HG02642 (cell line): Measurements from ENCODE around the gene VAMP3.

Experiments used
- ATAC-seq: cut with Tn5 transposase; IDR thresholded peaks from one replicate; pipeline ENCODE4 v1.9.1; 2021; ENCODE audit warnings: mild to moderate bottlenecking; ENCODE audit not compliant: unreplicated experiment, poor library complexity

VAMP3 gene, protein sequence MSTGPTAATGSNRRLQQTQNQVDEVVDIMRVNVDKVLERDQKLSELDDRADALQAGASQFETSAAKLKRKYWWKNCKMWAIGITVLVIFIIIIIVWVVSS

DNA sequence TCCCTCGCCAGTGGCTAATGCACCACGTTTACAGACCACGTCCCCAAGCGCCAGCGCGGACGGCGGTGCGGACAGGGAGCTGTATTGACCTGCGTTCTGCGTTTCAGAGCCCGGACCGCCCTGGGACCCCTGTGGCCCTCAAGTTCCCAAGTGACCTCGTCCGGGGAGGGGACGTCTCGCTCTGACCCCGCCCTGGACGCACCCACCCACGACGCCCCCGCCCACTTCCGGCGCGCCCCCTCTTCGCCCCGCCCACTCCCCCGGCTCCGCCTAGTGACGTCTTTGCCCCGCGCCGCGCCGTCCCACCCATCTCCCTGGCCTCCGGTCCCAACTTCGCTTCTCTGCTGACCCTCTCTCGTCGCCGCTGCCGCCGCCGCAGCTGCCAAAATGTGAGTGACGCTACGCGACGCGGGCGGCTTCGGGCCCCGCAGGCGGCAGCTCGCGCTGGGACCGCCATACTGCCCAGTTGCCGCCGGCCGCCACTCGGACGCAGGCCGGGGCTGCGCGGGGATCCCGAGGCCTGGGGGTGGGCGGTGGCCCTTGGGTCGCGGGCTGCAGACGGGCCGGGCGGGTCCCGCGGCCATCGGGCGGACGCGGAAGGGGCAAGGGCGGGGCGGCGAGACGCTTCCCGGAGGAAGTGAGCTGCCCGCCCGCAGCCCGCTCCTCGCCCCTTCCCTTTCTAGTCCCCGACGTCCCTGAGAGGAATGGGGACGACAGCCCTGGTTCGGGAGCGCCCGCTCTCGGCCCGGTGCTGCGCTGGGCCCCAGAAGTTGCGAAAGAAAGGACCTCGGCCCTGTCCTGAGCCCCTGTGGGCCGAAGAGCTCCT is at the start of gene VAMP3:
Gene VAMP3 (plus strand): TSS at position 300 of the 826 bp plus-strand sequence. CDS start 88 bp downstream, at position 388.
- peak; percentile 79 for ATAC-seq

DNA sequence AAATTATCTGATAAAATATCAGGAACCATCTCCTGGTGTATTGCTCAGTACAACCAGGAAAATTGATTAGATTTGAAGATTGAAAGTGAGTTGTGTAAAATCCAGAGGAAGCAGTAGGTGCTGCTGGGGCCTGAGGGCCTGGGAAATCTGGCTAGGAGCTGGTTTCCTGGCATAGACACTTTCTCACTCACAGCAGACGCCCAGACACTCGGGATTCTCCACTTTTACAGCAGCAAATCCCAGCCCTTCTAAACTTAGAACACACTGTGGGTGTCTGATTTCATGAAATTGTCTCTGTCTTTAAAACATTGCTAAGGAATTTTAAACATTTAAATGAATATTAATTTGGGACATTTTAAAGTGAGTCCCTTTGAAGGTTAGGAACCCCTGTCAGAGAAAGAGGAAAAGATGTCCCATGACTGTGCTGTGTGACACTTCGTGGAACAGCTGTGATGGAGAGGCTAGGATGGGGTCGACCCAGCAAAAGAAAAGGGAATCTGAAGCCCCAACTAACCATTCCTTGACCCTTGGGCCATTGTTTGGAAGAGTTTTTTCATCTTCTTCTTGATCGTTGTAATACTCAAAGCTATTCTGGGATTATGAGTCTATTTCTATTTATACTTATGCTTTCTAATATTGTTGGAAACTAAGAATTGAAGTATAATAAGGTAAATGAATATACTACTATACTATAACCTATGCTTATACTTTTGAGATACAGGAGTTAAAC is 49.0 kb upstream of the VAMP3 start:
- ATAC-seq: no peak

DNA sequence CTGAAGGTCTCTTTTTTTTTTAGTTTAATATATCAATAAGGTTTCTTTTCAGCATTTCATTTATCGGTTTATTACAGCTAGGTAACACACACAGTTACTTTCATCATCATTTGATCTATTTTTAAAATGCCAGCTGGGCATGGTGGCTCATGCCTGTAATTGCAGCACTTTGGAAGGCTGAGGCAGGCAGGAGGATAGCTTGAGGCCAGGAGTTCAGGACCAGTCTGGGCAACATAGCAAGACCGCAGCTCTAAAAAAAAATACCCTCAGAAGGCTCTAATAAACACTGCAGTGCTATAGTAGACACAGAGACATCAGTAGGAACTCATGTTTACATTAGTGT is 48.5 kb upstream of the VAMP3 start:
- no peak for ATAC-seq

DNA sequence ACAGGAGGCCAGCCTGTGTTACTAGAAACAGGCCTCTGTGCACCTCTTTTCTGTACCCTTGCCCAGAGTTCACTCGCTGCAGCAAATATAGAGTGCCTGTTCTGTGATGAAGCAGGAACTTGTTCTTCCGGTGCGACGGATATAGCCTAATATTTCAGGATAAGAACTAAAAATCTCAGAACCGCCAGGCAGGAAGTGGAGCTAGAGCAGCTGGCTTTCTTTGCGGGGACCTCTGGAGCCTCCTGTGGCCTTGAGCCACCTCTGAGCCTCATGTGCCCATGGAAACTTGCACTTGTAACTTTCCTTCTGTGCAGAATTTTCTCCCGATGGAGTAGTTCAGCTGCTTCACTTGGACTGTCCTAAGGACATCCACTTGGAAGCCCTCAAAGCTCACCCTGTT is 44.5 kb upstream of the VAMP3 start:
- ATAC-seq: no peak

DNA sequence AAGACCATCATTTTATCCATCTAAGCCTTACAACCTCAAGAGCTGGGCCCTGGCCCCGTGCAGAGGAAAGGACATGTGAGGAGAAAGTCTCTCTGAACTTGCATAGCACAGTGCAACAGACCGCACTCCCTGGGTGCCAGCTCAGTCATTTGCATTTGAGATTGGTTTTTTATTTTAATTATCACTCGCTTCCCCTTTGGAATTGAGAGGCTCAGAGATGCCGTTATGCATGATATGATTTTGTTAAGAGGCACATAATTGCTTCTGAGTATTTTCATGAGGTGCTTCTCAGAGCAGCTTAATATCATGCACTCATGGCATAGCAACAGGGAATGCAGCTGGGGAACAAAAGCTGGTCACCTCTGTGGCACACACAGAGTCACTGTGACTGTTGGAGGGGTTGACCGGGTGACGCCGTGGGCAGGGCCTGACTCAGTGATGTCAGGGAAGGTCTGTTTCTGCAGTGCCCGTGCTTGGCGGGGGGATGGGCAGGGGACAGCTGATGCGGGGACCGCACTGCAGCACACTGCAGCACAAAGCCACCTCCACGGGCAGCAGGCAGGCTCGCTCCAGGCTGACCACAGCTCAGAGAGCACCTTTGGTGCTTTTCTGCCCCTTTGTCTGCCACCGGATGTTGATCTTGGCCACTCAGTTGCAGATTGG is 43.2 kb upstream of the VAMP3 start:
- no peak for ATAC-seq

DNA sequence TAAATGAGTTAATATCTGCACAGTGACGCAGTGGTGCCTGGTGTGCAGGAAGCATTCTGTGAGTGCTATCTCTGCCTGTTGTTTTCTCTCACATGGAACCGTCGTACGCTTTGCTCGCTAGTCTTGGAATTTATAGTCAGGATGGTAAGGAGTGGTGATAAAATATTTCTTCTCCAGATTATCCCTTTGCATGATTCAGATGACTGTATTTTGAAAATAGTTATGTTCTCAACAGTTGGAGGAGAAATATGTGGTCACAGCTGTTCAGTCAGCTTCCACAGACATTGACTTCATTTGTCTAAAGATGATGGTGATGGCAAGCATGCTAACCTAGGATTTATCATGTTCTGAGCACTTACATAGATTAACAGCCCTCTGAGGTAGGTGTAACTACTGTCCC is 41.3 kb upstream of the VAMP3 start:
- no peak for ATAC-seq

DNA sequence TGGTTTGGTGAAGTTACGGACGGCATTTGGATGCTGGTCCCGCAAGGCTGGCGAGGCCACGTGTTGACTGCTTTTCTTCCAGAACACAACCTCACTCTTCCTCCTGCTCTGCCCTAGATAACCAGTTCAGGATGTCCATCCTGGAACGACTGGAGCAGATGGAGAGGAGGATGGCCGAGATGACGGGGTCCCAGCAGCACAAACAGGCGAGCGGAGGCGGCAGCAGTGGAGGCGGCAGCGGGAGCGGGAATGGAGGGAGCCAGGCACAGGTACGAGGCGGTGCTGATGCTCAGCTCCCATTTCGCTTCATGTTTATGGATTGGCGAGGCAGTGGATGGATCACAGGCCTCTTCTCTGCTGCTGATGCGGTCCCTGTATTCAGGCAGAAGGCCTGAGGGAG is 38.8 kb upstream of the VAMP3 start:
- ATAC-seq: no peak

DNA sequence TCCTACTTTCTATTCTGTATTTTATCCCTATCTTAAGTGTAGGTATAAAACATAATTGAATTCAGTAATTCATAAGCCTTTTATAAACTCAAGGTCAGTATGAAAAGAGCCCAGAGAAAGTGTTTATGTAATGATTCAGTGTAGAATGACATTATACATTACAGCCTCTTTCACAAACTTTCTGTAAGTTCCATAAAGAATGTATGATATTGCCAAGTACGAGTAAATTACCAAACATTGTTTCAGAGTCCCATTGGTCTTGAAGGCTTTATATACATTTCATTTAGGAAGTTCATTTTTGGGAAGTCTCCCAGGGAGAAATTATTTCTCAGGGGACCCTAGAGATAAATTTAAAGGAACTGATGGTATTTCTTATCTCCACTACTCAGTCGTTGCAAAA is 37.8 kb upstream of the VAMP3 start:
- no peak for ATAC-seq

DNA sequence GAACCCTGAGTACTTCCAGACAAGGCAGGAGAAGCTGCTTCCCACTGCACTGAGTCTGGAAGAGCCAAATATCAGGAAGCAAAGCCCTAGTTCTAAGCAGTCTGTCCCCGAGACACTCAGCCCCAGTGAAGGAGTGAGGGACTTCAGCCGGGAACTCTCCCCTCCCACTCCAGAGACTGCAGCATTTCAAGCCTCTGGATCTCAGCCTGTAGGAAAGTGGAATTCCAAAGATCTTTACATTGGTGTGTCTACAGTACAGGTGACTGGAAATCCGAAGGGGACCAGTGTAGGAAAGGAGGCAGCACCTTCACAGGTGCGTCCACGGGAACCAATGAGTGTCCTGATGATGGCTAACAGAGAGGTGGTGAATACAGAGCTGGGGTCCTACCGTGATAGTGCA is 33.1 kb upstream of the VAMP3 start:
- no peak for ATAC-seq

DNA sequence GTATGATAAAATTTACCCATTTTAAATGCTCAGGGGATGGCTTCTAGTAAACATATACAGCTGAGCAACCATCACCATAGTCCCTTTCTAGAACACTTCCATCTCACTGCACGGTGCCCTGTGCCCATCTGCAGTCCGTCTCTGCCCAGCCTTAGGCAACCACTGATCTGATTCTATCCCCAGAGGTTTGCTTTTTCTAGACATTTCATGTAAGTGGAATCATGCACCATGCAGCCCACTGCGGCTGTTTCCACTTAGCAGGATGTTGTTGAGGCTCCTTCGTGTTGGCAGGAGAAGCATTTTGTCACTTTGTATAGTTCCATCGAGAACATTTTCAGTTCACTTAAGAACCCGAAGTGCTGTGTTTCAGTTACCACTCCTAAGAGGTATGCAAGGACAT is 27.8 kb upstream of the VAMP3 start:
- ATAC-seq: no peak

DNA sequence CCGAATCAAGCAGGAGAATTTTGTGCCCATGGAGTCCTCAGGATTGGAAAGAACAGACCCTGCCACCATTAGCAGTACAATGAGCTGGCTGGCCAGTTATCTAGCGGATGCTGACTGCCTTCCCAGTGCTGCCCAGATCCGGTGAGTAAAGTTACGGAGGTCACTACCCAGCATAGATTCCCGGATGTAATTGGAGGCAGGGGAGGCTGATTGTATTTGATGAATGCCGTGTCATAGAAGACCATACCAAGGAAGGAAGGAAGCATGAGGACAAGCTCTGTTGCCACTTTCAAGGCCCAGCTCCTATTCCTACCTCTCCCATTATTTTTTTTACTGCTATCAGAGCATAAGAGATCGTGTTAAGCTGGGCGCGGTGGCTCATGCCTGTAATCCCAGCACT is 26.2 kb upstream of the VAMP3 start:
- no peak for ATAC-seq

DNA sequence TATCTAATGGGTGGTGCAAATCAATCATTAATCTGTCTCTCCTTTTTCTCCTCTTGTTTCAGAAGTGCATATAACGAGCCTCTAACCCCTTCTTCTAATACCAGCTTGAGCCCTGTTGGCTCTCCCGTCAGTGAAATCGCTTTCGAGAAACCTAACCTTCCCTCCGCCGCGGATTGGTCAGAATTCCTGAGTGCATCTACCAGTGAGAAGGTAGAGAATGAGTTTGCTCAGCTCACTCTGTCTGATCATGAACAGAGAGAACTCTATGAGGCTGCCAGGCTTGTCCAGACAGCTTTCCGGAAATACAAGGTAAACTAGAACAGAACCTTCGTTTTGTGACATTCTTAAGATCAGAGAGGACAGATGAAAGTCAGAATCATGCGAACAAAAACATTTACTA is 25.3 kb upstream of the VAMP3 start:
- ATAC-seq: no peak

DNA sequence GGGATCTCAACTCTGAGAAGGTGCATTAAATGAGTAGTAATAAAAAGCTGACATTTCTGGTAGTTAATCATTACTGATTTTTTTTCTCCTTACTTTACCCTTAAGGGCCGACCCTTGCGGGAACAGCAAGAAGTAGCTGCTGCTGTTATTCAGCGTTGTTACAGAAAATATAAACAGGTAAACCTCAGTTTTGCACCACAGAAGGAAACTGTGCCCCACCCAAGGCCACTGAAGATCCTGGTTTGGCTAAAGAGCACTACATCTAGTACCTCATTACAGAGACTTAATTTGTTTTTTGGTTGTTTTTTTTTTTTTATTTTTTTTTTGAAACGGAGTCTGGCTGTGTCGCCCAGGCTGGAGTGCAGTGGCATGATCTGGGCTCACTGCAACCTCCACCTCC is 23.5 kb upstream of the VAMP3 start:
- no peak for ATAC-seq

DNA sequence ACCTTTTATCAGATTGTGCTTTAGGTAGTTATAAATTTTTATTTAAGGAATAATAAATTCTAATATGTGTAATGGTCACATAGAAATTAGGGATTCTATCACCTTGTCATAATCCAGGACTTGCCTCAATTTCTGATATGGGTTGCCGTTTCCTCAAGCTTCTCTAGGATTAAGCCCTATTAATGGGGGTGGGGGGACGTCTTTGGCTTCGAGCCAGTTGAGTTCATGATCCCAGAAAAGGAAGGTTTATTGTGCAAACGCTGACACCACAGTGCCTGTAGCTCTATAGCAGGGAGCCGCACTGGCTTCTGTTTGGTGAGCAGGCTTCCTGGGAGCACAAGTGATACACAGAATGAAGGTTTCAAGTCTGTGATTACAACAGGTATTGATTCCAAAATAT is 22.0 kb upstream of the VAMP3 start:
- no peak for ATAC-seq

DNA sequence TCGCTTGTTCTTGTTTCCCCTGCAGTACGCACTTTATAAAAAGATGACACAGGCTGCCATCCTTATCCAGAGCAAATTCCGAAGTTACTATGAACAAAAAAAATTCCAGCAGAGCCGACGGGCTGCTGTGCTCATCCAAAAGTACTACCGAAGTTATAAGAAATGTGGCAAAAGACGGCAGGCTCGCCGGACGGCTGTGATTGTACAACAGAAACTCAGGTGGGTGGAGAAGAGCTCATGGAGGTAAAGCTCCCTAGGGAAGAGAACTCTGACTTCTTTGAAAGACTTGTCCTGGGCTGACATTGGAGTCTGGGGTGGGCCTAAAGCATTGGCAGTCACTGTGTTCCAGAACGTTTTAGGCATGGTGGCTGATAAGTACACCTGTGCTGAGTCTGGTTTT is 19.9 kb upstream of the VAMP3 start:
- ATAC-seq: no peak

DNA sequence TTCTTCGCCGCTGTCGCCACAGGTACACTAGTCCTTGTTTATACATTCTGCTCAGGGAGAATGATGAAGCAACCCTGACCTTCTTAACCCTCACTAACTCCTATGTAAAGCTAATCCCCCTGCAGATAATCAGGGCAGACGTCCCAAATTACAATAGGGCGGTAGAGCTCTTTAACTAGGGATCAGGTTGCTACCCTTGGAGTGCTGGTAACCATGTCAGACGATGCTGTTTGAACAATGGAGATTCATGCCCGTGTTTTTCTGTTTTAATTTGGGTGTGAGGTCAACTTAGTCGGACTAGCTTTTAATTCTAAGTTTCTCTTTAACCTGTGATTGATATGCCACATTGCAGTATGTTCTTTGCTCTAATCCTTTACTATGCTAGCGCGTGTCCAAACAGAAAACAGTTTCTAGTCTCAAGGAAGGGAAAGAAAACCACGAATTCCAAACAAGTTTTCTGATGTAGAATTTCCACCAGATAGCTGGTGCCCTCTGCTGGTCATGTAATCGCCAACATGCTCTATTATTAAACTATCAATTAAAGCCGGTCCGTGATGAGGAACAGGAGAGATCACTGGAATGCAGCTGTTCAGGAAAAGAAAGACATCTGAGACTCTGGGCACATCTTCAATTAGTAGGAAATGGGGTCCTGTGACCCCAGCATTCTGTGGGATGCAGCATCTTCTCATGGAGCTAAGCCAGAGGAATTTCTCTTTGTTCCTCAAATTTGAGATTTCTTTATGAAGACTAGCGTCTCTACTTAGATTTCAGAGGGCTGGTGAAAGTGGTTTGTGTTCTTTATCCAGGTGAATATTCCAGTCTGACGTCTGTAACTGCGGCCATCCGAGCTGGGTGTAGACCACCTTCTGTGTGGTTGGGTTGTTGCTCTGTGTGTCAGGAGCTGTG is 18.3 kb upstream of the VAMP3 start:
- no peak for ATAC-seq

DNA sequence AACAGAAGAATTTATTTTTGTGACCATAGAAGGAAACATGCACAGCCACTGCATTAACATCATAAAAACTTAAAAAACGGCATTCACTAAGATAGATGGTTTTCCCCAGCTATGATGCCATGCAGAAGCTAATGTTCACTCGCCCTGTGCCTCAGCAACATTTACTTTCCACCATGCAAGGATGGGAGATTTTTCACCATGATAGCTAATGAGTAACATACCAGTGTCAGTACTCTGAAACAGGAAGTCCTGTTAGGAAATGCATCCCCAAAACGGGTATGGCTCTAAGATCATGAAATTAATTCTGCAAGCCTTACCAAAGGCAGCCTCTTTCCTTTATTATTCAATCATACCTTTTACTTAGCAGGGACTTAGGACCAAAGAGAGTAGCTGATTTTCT is 17.5 kb upstream of the VAMP3 start:
- no peak for ATAC-seq

DNA sequence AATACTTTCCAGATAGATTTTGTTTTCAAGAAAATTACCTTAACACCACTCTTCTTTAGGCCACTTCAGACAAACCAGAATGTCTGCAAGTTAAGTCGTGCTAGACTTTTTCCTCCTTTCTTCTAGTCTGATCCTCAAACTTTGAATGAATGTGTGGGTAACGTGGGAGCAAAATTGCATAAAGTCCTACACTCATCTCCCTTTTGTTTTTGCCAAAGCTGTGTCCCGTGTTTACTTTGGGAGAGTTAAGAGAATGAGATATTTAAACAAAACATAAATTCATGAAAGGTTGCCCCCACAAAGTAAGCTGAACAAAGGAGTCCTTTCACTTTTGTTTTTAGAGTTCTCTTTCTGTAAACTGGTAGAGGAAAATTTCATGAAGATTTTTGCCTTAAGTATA is 16.9 kb upstream of the VAMP3 start:
- ATAC-seq: no peak

DNA sequence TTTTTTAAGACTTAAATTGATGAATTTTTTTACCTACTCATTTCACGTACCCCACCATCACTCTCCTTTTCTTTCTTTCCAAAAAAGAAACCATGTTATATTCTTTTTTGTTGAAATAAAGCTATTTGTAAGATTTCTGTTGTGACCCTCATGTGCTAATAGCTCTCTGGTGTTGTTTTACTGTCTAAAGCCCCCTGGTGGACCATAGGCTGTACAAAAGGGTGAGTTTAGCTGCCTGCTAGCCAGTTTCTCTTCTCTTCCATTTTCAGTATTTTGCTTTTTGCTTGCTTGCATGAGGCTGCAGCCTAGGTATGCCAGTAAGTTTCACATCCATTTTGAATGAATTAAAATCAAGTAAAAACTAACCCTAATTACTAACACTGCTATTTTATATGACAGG is 15.6 kb upstream of the VAMP3 start:
- ATAC-seq: no peak

DNA sequence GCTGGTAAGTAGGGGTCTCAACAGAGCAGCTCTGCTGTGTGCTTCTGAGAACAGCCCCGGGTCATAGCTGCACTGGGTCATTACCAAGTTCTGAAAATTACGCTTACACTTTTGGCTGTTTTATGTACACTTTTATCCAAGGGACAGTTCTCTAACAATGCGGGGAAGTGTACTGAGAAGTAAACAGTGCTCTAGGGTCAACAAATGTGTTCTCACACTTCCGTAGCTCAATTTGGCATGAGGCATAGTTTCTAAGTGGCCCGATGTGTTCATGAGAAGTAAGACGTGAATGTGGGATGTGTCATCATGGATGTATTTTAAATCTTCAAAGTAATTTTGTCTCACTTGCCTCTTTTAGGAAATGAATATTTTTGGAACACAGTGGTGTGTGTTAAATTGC is 10.9 kb upstream of the VAMP3 start:
- ATAC-seq: no peak
